GM12878 (cell line): ENCODE measurements around the gene VIT. TPM values are rescaled to one million over a fixed set of nuclear protein-coding genes. Genes with fewer than 3 reads are reported as not detected.

Experiments used
- ATAC-seq: fragments of 200-7000 bp; cut with Tn5 transposase; 3 replicates; pipeline ENCODE4 v1.9.1; 2020; ENCODE audit warnings: mild to moderate bottlenecking, moderate library complexity
- BruUV-seq: library from RNA; stranded (reverse); fragments of 400-500 nt; replicated peaks from 2 replicates; lab custom pipeline; 2021; lab: Mats Ljungman, UMichigan
- CTCF ChIA-PET: fragments of 300-600 bp; sonication (Branson Sonifier 250); formaldehyde crosslinking; extraction: SDS; loops from one replicate; lab custom pipeline; 2021; ENCODE audit warnings: inconsistent platforms; lab: Yijun Ruan, JAX
- POLR2A ChIA-PET: fragments of 350-600 bp; formaldehyde crosslinking; extraction: SDS; loops from one replicate; lab custom pipeline; 2021; ENCODE audit warnings: inconsistent platforms; lab: Charles Lee
- RAD21 ChIA-PET: fragments of 300-600 bp; sonication (Branson Sonifier 250); formaldehyde crosslinking; loops from one replicate; lab custom pipeline; 2023; ENCODE audit warnings: antibody characterized with exemption; ENCODE audit not compliant: unreplicated experiment; lab: Charles Lee
- SMC1A ChIA-PET: fragments of 300-600 bp; sonication (Branson Sonifier 250); formaldehyde crosslinking; loops from one replicate; lab custom pipeline; 2023; ENCODE audit not compliant: unreplicated experiment, uncharacterized antibody; lab: Charles Lee
- DNase-seq: peaks from one replicate; pipeline ENCODE4 v3.0.0-alpha.2; 2011; ENCODE audit warnings: low read depth, low spot score
- FAIRE-seq: peaks from 3 replicates; lab custom pipeline; 2011; peaks lifted over from hg19 to GRCh38; lab: Jason Lieb, UNC
- H2AFZ ChIP-seq: 2 replicates; pipeline ENCODE4 v1.6.0; 2011; ENCODE audit warnings: low read depth, low read length, control low read depth; ENCODE audit not compliant: control insufficient read depth
- H3K27ac ChIP-seq: 2 replicates; pipeline ENCODE4 v1.5.1; 2011; ENCODE audit warnings: control low read depth; ENCODE audit not compliant: control insufficient read depth, insufficient read depth
- H3K27me3 ChIP-seq, 2 experiments: replicated peaks in 1 of 2; 2 replicates each; pipeline versions ENCODE4 v1.6.0 to v1.6.1; 2011; ENCODE audit warnings: low read length in 1 of 2; ENCODE audit not compliant: control insufficient read depth in 2 of 2, insufficient read depth in 2 of 2
- H3K36me3 ChIP-seq, 2 experiments: 2 replicates each; pipeline ENCODE4 v1.5.1; 2011; ENCODE audit warnings: low read length in 1 of 2; ENCODE audit not compliant: control insufficient read depth in 2 of 2, insufficient read depth in 2 of 2
- H3K4me1 ChIP-seq: 2 replicates; pipeline ENCODE4 v1.6.1; 2011; ENCODE audit warnings: mild to moderate bottlenecking, low read length, moderate library complexity, mixed read lengths; ENCODE audit not compliant: control insufficient read depth, insufficient read depth
- H3K4me2 ChIP-seq: 2 replicates; pipeline ENCODE4 v1.6.0; 2011; ENCODE audit warnings: control low read depth; ENCODE audit not compliant: control insufficient read depth, insufficient read depth
- H3K4me3 ChIP-seq: fragments of 200-600 bp; sonication (generic); 2 replicates; pipeline ENCODE4 v1.5.1; 2016
- H3K79me2 ChIP-seq: 2 replicates; pipeline ENCODE4 v1.6.0; 2011; ENCODE audit warnings: low read length; ENCODE audit not compliant: control insufficient read depth, insufficient read depth
- H3K9ac ChIP-seq: 2 replicates; pipeline ENCODE4 v1.8.0; 2011; ENCODE audit warnings: low read length, control low read depth, mixed read lengths; ENCODE audit not compliant: control insufficient read depth, insufficient read depth
- H3K9me3 ChIP-seq: replicated peaks from 3 replicates; pipeline ENCODE4 v1.5.1; 2011; ENCODE audit warnings: mild to moderate bottlenecking, low read length; ENCODE audit not compliant: control insufficient read depth, insufficient read depth
- H4K20me1 ChIP-seq: 2 replicates; pipeline ENCODE4 v1.6.0; 2011; ENCODE audit not compliant: control insufficient read depth, insufficient read depth
- ASH2L ChIP-seq: fragments of 300-600, 200-600 bp; sonication (generic); IDR thresholded peaks from 2 replicates; pipeline ENCODE4 v1.6.1; 2017; ENCODE audit warnings: low read depth, mild to moderate bottlenecking, borderline replicate concordance
- BCL3 ChIP-seq: IDR thresholded peaks from 2 replicates; pipeline ENCODE4 v1.6.1; 2011; ENCODE audit warnings: borderline replicate concordance, low read depth, mild to moderate bottlenecking, moderate library complexity, low read length; ENCODE audit not compliant: insufficient read depth, poor library complexity, severe bottlenecking
- CEBPZ ChIP-seq: fragments of 150-350 bp; IDR thresholded peaks from 2 replicates; pipeline ENCODE4 v1.6.1; 2016; ENCODE audit warnings: low read depth, low read length
- NFXL1 ChIP-seq: fragments of 450-650 bp; IDR thresholded peaks from 2 replicates; pipeline ENCODE4 v1.6.1; 2017; ENCODE audit warnings: antibody characterized with exemption, mild to moderate bottlenecking, borderline replicate concordance
- PAX8 ChIP-seq: fragments of 450-650 bp; IDR thresholded peaks from 2 replicates; pipeline ENCODE4 v1.6.1; 2017; ENCODE audit warnings: mild to moderate bottlenecking, moderate library complexity
- POLR2AphosphoS2 ChIP-seq: IDR thresholded peaks from 2 replicates; pipeline ENCODE4 v1.6.1; 2011; ENCODE audit warnings: low read depth, mild to moderate bottlenecking, low read length, improper control_type of control experiment, moderate library complexity
- TCF12 ChIP-seq: IDR thresholded peaks from 2 replicates; pipeline ENCODE4 v1.6.1; 2011; ENCODE audit warnings: low read depth, mild to moderate bottlenecking, low read length
- ZNF274 ChIP-seq: IDR thresholded peaks from one replicate; pipeline ENCODE4 v1.8.0; 2011; ENCODE audit not compliant: insufficient read length, insufficient read depth
- WGBS: methylation state at CpG from one replicate; pipeline ENCODE4 v1.1.6; 2016; ENCODE audit warnings: low lambda C conversion rate; ENCODE audit not compliant: insufficient replicate concordance, insufficient coverage; ENCODE audit errors: missing lambda C conversion rate; 5-methylcytosine and 5-hydroxymethylcytosine counted together
- in situ Hi-C: fragments of 300-500 bp; cut with MboI; formaldehyde crosslinking; loops from 9 replicates; pipeline ENCODE4 v1.14.3; 2018; ENCODE audit warnings: mixed read lengths
- intact Hi-C: fragments of 100-400 bp; cut with micrococcal nuclease; formaldehyde crosslinking; loops from one replicate; pipeline ENCODE4 v1.14.2; 2022; ENCODE audit not compliant: unreplicated experiment
- polyA plus RNA-seq, 11 experiments: library from polyadenylated mRNA; depleted of rRNA in 4 of 11; unstranded in 6 of 11; stranded (reverse) in 5 of 11; fragments of >200 nt; fragmentation: Nextera tagmentation in 4 of 11; fragmentation: Illumina TruSeq in 1 of 11; extraction: Ambion mirVana in 4 of 11; extraction: Trizol in 1 of 11; gene quantifications; 1 replicate in 1 of 11; 2 replicates in 10 of 11; pipeline versions ENCODE4 v1.2.1 to v1.2.3, GENCODE V29; 2011 to 2016; ENCODE audit warnings: inconsistent platforms in 2 of 11, missing spikeins in 2 of 11, low read depth in 1 of 11
- total RNA-seq, 4 experiments: library from RNA; depleted of rRNA in 3 of 4; stranded (reverse); fragments of >200 nt in 3 of 4; fragmentation: Illumina TruSeq in 1 of 4; extraction: Trizol in 1 of 4; gene quantifications; 2 replicates each; pipeline versions ENCODE4 v1.2.1 to v1.2.3, GENCODE V29; 2013 to 2021

The VIT gene
- total and polyA plus RNA-seq, 10 of the 15 experiments (the other 5 are each of a cell fraction or from before 2014, with no cell fraction given) = 0.05 to 0.14 TPM; not detected in 8

GRCh38 chr2:36717603-36718266 is 21.2 kb downstream of the VIT start:
- DNase-seq (no peak), FAIRE-seq (no peak), ATAC-seq (no peak)
- Histone ChIP-seq H3K36me3 (no peaks in the 10 kb centered on the region), H3K27ac (no peak overlapping the region), H3K79me2 (no peaks in the 10 kb centered on the region), H3K9me3 (no peaks in the 10 kb centered on the region), H3K4me2 (no peak overlapping the region), H3K4me3 (no peak overlapping the region), H2AFZ (no peak overlapping the region), H3K9ac (no peak overlapping the region), H3K27me3 (no peaks in the 10 kb centered on the region), H4K20me1 (no peaks in the 10 kb centered on the region), H3K4me1 (no peaks in the 10 kb centered on the region)
- POLR2A ChIA-PET = no interaction called here
- in situ Hi-C loops = no loop called here
- CTCF ChIA-PET = no interaction called here
- no peak for TF ChIP-seq POLR2AphosphoS2
- TF ChIP-seq NFXL1 = no peak
- no peak for TF ChIP-seq ZNF274
- no peak for TF ChIP-seq TCF12
- TF ChIP-seq BCL3 = no peak
- no peak for TF ChIP-seq CEBPZ
- no peak for TF ChIP-seq PAX8
- no peak for TF ChIP-seq ASH2L
- RAD21 ChIA-PET = no interaction called here
- BruUV-seq = no TSS peak
- SMC1A ChIA-PET = no interaction called here
- intact Hi-C loops = no loop called here
- 28% methylated on average over 3 of the region's 3 CpGs for WGBS
